Kidney (tissue), 14 donors: Measurements from ENCODE around the gene RHEB. TPM values are rescaled to one million over a fixed set of nuclear protein-coding genes. Genes with fewer than 3 reads are reported as not detected.

Experiments
- DNase-seq, 5 donors: peaks; one replicate each; pipeline ENCODE4 v3.0.0-alpha.2; 2013 to 2020
- FAIRE-seq: peaks from 2 replicates; lab custom pipeline; 2012; peaks lifted over from hg19 to GRCh38; lab: Jason Lieb, UNC
- H3K27ac ChIP-seq, 2 donors: one replicate each; pipeline ENCODE4 v1.7.0; 2013; ENCODE audit warnings: low read depth in 2 of 2, low read length in 2 of 2, inconsistent platforms in 1 of 2
- H3K27me3 ChIP-seq: one replicate; pipeline ENCODE4 v1.7.1; 2013; ENCODE audit warnings: low read length, inconsistent platforms; ENCODE audit not compliant: control insufficient read depth, insufficient read depth
- H3K36me3 ChIP-seq, 3 donors: one replicate each; pipeline versions ENCODE4 v1.7.0 to v1.7.1; 2013; ENCODE audit warnings: low read length in 3 of 3, control low read depth in 1 of 3, inconsistent platforms in 1 of 3; ENCODE audit not compliant: insufficient read depth in 3 of 3, control insufficient read depth in 2 of 3
- H3K4me1 ChIP-seq, 3 donors: one replicate each; pipeline versions ENCODE4 v1.7.0 to v1.7.1; 2013; ENCODE audit warnings: low read length in 3 of 3, inconsistent platforms in 1 of 3, low read depth in 1 of 3; ENCODE audit not compliant: control insufficient read depth in 2 of 3, insufficient read depth in 2 of 3
- H3K4me3 ChIP-seq, 3 donors: one replicate each; pipeline versions ENCODE4 v1.7.0 to v1.8.1; 2013; ENCODE audit warnings: low read length in 3 of 3, control low read depth in 1 of 3, inconsistent platforms in 1 of 3
- H3K9ac ChIP-seq, 3 donors: one replicate each; pipeline versions ENCODE4 v1.7.0 to v1.7.1; 2013; ENCODE audit warnings: low read length in 3 of 3, control low read depth in 1 of 3, inconsistent platforms in 1 of 3
- H3K9me3 ChIP-seq, 3 donors: one replicate each; pipeline versions ENCODE4 v1.7.0 to v1.7.1; 2013; ENCODE audit warnings: low read length in 3 of 3, control low read depth in 1 of 3, inconsistent platforms in 1 of 3; ENCODE audit not compliant: control insufficient read depth in 2 of 3, insufficient read depth in 1 of 3
- intact Hi-C: fragments of 100-400 bp; cut with DNase I; formaldehyde crosslinking; loops from one replicate; pipeline ENCODE4 v1.11.1; 2022
- polyA plus RNA-seq: library from polyadenylated mRNA; stranded (reverse); fragments of 350-450 nt; fragmentation: Illumina TruSeq; extraction: RNeasy Lipid Tissue Mini Kit (QIAGEN cat#74804); gene quantifications from one replicate; pipeline ENCODE4 v1.2.3, GENCODE V29; 2014; ENCODE audit warnings: low read depth, low replicate concordance; ENCODE audit not compliant: insufficient read depth
- total RNA-seq: library from RNA; stranded (reverse); fragmentation: NEBNext Ultra II Directional; extraction: Animal tissue kit (Norgen Biotek cat#: 25700); gene quantifications from one replicate; pipeline ENCODE4 v1.2.1, GENCODE V29; 2021
- TF ChIP-seq, protein P1 (sequence below): IDR thresholded peaks from 3 replicates; pipeline ENCODE4 v1.5.1; 2012; ENCODE audit warnings: mild to moderate bottlenecking, moderate library complexity, borderline replicate concordance; ENCODE audit not compliant: insufficient read depth; ENCODE audit errors: extremely low read depth
- donor health status: control.
- donor health status: control.
- donor health status: control.
- donor health status: control.
- donor health status: control.
- donor health status: DM: yes; HTN: yes; CAD: no.
- donor health status: Normal renal cell carcinoma (clear cell type).

Gene RHEB
- total and polyA plus RNA-seq, 2 donors from 2014 or later = 92.7 to 123 TPM

- H3K27me3 ChIP-seq = no peaks in the 10 kb centered on the region
- intact Hi-C loops = no loop called here
- H3K36me3 ChIP-seq = no peaks in the 10 kb centered on the region
- peaks cover 0 to 3% (median 0%) of the 10 kb centered on the region in 3 donors for H3K4me1 ChIP-seq
- DNase-seq = no peak
- H3K9ac ChIP-seq = no peak overlapping the region
- no peak overlapping the region for H3K4me3 ChIP-seq
- FAIRE-seq = no peak
- H3K27ac ChIP-seq = no peak overlapping the region
- TF ChIP-seq, protein P1, sequence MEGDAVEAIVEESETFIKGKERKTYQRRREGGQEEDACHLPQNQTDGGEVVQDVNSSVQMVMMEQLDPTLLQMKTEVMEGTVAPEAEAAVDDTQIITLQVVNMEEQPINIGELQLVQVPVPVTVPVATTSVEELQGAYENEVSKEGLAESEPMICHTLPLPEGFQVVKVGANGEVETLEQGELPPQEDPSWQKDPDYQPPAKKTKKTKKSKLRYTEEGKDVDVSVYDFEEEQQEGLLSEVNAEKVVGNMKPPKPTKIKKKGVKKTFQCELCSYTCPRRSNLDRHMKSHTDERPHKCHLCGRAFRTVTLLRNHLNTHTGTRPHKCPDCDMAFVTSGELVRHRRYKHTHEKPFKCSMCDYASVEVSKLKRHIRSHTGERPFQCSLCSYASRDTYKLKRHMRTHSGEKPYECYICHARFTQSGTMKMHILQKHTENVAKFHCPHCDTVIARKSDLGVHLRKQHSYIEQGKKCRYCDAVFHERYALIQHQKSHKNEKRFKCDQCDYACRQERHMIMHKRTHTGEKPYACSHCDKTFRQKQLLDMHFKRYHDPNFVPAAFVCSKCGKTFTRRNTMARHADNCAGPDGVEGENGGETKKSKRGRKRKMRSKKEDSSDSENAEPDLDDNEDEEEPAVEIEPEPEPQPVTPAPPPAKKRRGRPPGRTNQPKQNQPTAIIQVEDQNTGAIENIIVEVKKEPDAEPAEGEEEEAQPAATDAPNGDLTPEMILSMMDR = no peak
- H3K9me3 ChIP-seq = no peaks in the 10 kb centered on the region
These were observed 9.9 kb downstream of the RHEB start for GRCh38 chr7:151509670-151510333.

- no peaks in the 10 kb centered on the region for H3K27me3 ChIP-seq
- DNase-seq (peak in 1 of 5 donors; percentile 21), FAIRE-seq (no peak)
- no peak overlapping the region for H3K4me3 ChIP-seq
- intact Hi-C loops = no loop called here
- H3K36me3 ChIP-seq = no peaks in the 10 kb centered on the region
- peaks cover 0 to 3% (median 0%) of the 10 kb centered on the region in 3 donors for H3K4me1 ChIP-seq
- no peaks in the 10 kb centered on the region for H3K9me3 ChIP-seq
- TF ChIP-seq, protein P1 = no peak
- H3K9ac ChIP-seq = no peak overlapping the region
- H3K27ac ChIP-seq = no peak overlapping the region
These were observed 10.7 kb downstream of the RHEB start for GRCh38 chr7:151508991-151509390.

GRCh38 chr7:151507806-151508205, 11.9 kb downstream of the RHEB start:
- peaks cover 0 to 3% (median 0%) of the 10 kb centered on the region in 3 donors for H3K4me1 ChIP-seq
- FAIRE-seq = no peak
- intact Hi-C loops = no loop called here

More at GRCh38 chr7:151507806-151508205, 11.9 kb downstream of the RHEB start:
- TF ChIP-seq, protein P1 = no peak
- H3K27ac ChIP-seq = no peak overlapping the region
- no peak overlapping the region for H3K9ac ChIP-seq
- no peaks in the 10 kb centered on the region for H3K27me3 ChIP-seq
- DNase-seq = no peak
- H3K36me3 ChIP-seq = no peaks in the 10 kb centered on the region
- no peak overlapping the region for H3K4me3 ChIP-seq
- no peaks in the 10 kb centered on the region for H3K9me3 ChIP-seq
